Activated CD4-positive, CD25-positive, alpha-beta regulatory T cell (primary cell): ENCODE results near the gene NKIRAS2.

ENCODE experiments used
- DNase-seq, 4 experiments: peaks; one replicate each; lab custom pipeline; 2025; lab: John Stamatoyannopoulos, UW

The NKIRAS2 gene

DNA sequence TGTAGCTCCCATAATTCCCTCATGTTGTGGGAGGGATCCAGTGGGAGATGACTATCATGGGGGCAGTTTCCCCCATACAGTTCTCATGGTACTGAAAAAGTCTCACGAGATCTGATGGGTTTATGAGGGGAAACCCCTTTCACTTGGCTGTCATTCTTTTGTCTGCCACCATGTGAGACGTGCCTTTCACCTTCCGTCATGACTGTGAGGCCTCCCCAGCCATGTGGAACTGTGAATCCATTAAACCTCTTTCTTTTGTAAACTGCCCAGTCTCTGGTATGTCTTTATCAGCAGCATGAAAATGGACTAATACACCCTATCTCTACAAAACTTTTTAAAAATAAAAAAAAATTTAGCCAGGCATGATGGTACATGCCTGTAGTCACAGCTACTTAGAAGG is 36.7 kb downstream of the NKIRAS2 start:
- DNase-seq: no peak

DNA sequence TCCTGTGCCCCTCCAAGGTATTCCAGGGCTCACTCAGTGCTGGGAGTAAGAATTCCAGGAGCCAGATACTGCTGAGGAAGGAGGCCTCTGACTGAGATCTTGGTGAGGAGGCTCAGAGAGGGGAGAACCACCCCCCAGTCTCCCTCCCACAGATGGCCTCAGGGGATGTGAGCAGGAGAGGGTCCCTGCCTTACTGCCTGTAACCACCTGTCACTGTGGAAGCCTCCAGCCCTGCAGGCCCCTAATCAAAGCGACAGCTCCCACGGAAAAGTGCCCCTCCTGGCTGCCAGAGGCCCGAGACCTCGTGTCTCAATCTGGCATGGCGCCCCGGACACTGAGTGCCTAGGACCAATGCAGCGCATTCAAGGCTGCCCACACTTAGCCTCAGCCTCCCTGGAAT is 38.2 kb downstream of the NKIRAS2 start:
- no peak for DNase-seq

DNA sequence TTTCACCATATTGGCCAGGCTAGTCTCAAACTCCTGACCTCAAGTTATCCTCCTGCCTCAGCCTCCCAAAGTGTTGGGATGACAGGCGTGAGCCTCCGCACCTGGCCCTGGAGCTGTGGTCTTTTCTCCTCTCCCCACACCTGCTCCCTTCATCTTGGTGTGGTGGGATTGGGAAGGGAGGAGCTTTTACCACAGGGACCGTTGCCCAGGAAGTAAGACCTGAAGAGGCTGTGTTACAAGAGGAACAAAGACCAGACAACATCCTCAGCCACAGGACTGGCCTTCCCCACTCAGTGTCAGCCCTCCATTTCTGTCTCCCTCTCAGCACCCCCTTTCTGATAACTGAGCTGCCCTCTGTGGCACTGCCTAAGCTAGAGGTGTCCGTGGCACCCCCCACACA is 39.9 kb downstream of the NKIRAS2 start:
- DNase-seq: no peak

DNA sequence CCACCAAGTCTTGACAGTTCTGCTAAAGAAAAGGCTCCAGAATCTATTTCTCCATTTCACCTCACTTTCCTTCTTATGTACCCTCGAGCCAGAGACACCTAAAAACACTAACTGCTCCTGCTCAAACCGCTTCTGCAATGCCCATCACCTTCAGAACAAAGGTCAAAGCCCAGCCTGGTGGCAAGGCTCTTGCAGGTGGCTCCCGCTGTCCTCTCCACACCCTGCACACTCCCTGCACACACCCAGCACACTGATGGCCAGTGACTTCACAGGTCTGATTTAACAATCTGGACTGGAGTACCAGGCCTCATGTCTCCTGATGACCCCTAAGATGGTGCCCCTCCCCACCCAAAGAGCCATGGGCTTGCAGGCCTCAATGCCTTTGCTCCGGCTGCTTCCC is 40.3 kb downstream of the NKIRAS2 start:
- no peak for DNase-seq

DNA sequence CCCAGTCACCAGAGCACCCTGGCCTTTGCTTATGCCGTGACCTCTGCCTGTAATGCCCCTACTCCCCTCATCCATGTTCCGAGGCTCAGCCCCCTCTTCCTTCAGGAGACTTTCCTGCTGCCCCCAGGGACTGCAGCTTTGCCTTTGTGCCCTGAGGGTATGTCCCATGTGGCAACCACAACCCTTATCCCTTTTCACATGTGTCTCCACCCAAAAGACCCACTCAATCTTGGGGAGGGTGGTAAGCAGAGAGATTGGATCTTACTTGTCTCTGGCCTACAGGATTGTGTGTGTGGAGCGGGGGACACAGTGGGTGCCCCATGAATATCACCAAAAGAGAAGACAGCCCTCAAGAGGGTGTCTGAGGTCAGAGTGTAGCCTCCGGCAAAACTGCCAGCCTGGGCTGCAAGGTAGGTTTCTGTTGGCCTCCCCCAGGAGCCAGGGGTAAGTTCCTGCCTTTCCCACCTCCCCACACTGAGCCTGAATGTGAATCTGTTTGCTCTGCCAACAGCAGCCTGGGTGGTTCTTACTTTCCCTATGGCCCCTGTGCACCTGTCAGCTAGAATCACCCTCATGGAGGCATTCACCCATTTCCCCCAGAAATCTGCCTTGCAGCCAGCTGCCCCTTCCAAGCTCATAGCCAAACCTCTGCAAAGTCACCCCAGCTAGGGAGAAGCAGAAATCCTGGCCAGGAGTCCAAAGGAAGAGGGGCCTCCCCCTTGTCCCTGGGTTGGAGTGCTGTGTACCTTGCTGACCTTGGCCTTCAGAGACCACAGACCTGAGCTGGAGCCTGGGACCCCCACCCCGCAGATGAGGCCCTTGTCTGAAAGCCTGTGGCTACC is 42.0 kb downstream of the NKIRAS2 start:
- no peak for DNase-seq

DNA sequence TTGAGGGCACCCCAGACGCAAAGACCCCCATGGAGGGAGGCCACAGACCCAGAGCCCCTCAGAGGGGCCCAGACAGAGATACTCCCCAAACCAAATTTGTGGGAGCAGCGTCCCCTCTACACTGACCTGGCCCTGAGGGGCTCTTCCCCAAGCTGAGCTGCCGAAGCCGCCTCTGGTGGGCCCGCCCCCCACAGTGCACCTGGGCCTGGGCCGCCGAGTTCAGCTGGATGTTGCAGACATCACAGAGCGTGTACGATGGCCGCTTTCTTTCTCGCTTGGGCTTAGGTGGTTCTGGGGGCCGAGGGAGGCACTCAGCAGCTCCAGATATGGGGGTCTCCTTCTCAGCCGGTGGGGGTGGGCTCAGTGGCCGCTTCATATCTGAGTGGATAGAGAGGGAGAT is 42.8 kb downstream of the NKIRAS2 start:
- DNase-seq: no peak

DNA sequence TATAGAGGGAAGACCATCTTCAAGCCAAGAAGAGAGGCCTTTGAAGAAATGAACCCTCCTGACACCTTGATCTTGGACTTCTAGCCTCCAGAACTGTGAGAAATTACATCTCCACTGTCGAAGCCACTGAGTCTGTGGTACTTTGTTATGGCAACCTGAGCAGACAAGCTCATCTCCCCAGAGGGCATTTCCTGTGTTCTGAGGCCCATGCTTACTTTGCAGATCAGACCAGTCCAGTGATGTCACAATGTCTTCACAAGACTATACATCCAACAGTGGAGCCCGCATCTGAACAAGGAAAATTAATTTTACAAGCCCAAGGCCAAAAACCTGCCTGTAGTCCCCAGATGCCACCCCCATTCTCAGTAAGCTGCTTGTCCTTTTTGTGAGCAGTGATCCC is 45.3 kb downstream of the NKIRAS2 start:
- no peak for DNase-seq

DNA sequence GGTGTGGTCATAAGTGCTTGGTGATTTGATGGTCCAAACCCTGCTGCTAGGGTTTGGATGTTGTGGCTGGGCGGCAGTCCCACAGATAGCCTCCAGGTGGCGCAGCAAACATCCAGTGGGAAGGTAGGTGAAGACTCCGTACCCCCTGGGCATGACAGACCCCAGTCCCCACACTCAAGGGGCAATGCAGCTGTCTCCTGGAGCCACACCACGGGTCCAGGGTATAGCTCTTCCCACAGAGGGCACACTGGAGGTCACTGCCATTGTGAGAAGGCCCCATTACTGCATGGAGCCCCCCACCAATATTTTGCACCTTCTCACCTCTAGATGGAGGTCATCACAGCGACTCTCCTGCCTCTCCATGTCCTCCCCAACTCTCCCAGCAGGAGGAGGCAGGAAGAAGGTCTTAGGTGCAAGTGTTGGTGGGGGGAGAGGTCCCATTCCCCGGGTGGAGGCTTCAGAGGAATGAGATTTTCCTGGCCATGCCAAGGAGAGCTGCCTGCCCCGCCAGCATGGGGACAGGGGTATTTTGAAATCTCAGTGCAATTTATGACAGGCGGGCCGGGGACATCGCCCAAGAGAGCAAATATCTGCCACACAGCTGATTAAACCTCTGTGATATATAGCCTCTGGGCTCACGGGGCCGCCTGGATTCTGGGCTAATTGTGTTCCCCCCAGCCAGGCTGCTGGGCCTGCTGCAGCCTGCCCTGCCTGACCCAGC is 47.6 kb downstream of the NKIRAS2 start:
- peak; percentile 38 to 70 (median 50) for DNase-seq

DNA sequence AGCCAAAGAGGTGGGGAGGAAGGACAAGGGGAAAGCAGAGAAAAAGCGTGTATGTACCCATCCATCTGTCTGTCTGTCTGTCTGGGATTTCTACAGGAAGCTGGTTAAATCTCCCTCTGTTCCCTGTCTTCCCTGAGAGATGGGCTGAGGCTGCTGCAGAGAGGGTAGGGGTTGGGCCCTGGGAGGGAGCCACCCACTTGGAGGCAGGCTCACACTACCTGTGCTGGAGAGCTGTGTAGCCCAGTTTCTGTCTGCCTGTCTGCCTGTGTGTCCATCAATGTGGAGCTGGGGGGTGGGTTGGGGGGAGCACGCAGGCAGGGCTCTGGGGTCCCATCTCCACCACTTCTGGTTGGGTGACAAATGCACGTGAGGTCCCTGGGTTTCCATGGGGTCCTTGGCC is 49.1 kb downstream of the NKIRAS2 start:
- no peak for DNase-seq

DNA sequence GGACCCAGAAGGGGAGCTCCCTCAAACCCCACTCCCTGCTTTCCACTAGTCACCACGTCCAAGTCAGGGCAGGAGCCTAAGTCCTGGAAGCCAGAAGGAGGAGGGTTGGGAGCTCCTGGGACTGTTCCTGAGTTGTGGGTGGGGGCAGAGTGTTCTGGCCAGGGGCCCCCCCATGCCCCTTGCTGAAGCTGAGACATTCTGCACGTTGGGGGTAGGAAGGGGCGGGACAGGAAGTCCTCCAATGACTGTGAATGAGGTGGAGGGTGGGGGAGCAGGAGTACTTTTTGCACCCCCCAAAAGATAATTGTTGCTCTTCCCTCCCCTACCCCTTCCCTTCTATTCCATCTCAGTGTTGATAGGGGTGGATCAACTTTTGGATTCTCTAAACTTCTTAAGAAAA is 51.9 kb downstream of the NKIRAS2 start:
- no peak for DNase-seq

DNA sequence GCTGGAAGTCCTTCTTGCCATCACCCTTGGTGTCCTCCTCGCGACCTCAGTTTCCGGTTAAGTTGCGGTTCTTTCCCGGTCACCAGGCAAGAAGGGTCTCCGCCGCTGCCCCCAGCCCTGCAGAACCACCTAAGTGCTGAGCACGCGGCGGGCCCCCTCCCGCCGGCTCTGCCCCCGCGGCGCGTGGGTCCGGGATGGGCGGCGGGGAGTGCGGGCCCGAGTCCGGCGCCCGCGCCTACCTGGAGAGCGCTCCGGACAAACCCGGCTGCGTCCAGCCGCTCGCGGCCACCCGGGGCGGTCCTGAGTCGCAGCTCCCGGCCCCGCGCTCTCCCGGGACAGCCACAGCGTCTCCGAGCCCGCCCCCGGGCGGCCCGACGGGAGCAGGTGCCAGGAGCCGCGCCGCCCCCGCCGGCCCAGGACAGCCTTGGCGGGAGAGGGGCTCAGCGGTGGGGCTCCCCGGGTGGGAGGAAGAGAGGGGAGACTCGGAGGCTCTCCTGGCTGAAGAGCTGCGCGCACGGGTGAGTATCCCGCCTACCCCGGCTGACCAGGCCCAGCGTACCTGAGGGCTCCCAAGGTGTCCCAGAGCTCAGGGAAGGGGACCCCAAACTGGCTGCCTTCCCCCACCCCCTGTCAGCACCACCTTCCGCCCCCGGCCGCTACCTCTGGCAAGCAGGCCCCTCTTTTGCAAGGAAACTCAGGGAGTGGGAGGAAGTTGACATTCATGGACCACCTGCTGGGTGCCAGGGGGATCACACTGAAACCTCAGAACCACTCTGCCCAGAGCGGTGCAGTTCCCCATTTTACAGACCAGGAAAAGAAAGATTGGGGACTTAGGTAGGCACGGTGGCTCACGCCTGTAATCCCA is 52.7 kb downstream of the NKIRAS2 start:
- no peak for DNase-seq
